GM20431 (cell line): ENCODE data around the gene CEP170.

Experiments
- in situ Hi-C: fragments of 300-500 bp; cut with MseI, MboI; formaldehyde crosslinking; loops from one replicate; pipeline ENCODE4 v1.15.0; 2020; ENCODE audit warnings: low sequenced_read_pairs; ENCODE audit not compliant: unreplicated experiment

CEP170 gene

GRCh38 chr1:243268751-243269460, 13.8 kb upstream of the CEP170 start:
- in situ Hi-C loops = no loop called here

DNA sequence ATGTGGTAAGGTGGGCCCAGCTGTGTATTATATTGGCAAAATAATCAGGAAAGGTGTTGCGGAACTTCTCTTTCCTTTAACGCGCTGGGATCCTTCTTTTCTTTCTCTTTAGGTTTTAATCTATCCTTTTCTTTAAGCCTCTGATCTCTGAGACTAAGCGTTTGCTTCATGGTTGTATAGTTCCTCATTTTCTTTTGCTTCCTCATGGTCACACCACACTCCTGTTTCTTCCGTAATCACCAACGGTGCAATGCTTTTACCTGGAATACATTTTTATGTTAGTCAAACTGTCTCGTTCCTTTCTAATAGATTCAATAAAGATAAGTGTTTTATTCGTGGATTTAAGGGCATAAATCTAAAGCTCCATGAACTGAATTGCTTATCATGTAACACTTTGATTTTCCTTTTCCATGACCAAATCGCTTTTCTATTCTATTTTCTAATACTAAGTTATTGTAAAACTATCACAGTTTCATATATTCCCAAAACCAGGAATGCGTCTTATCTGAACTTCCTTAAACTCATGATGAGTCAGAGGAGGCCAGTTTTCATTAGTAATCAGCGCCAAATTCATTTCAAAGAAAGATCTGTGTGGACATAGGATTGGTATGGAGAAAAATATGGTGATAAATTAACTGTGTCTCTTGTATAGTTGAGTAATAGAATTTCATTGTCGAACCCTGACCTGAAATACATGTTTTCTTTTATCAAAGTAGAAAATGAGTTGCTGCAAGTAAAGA, 13.0 kb upstream of the CEP170 start:
- in situ Hi-C loops = no loop called here

- in situ Hi-C loops = no loop called here
These were observed 12.4 kb upstream of the CEP170 start for GRCh38 chr1:243267471-243267880.

DNA sequence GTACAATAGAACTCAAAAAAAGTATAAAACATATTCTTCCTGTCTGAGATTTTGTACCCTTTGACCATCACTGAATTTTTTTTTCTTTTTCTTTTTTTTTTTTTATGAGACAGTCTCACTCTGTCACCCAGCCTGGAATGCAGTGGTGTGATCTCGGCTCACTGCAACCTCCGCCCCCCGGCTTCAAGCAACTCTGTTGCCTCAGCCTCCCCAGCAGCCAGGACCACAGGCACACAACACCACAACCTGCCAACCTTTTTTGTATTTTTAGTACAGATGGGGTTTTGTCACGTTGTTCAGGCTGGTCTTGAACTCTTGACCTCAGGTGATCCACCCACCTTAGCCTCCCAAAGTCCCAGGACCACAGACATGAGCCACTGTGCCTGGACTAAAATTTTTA, 11.2 kb upstream of the CEP170 start:
- in situ Hi-C loops = no loop called here

DNA sequence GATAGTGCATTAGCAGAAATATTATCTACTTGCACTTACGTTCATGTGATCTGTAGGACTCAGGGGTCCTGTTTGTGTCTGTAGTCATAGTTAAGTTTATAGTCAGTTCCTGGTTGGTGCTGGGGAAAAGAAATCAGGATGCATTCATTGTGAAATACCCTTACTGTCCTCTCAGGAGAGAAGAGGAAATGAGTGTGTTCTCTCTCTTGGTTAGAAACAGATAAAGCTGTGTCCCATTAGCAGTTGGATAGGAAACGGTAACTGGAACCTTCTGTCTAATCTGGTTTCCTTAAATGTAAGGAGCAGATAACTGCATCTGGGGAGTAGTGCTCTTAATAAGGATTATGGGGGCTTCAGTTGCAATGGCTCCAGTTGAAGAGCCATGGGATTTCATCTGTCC, 9.6 kb upstream of the CEP170 start:
- in situ Hi-C loops = no loop called here

DNA sequence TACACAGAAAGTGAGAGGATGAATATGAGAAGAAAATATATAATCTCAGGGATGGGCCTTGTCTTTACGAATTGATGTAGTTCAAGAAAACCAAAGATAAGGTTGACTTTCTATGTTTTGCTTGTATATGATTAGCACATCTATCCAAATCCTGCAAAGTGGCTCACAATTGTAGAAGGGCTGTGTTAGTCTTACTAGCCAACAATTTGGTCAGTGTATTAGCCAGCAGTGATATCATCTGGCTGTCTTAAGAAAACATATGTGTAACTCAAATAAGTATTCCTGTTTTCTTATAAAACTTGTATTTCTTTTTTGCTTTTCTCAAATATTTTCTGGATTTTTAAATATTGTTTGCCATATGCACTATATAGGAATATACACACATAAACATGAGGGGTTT, 6.3 kb upstream of the CEP170 start:
- in situ Hi-C loops = no loop called here

DNA sequence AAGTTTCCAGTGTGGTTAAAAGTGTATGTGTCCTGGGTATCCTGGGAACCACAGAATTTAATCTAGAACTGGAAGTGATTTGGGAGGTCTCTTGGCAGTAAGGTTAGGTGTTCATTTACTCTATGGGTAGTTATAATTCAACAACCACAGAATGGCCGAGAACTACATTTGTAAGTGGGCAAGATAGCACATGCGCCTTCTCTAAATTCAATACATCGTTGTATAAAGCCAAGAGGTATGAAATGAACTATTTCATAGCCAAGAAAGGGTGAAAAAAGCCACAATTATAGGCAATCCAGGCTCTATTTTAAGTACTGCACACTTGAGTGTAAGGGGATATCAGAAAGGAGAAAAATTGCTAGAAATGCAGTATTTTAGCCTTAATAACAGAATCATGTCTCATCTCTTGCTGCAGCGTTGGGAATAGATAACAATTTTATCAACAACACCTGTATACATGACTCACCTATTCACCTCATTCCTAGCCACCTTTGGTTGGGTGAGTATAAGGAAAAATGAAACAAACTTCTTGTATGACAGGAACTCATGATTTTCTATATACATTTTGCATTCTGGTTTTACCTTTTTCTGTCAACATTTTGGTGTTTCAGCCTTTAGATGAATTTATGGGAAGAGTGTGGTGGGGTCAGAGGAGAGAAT, 5.3 kb upstream of the CEP170 start:
- in situ Hi-C loops = no loop called here

- in situ Hi-C loops = no loop called here
These were observed 3.6 kb upstream of the CEP170 start for GRCh38 chr1:243258731-243259130.

DNA sequence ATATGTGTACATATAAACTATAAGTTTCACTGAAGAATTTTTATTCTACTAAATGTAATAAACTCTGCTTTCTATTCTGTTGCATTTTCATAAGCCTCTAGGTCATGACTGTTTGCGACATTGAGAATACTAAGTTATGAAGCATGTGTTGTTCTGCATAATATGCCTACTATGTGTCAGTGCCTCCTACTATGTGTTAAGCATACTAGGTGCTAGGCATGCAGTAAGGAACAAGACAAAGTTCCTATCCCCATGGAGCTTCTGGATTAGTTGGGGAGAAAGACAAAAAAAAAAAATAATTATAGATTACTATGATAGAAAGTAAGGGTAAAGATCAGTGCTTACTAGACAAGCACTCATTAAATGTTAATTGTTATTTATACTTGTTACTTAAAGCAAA, 2.1 kb upstream of the CEP170 start:
- in situ Hi-C loops = no loop called here

GRCh38 chr1:243256590-243256989, 1.5 kb upstream of the CEP170 start:
- in situ Hi-C loops = no loop called here

- in situ Hi-C loops = no loop called here
These were observed 871 bp upstream of the CEP170 start, which contains the start of gene SDCCAG8 for GRCh38 chr1:243255791-243256512. SDCCAG8 (plus strand) TSS chr1:243256041; CDS start chr1:243256174, 133 bp downstream.

GRCh38 chr1:243254233-243254926, 701 bp downstream of the CEP170 start:
- in situ Hi-C loops = no loop called here

DNA sequence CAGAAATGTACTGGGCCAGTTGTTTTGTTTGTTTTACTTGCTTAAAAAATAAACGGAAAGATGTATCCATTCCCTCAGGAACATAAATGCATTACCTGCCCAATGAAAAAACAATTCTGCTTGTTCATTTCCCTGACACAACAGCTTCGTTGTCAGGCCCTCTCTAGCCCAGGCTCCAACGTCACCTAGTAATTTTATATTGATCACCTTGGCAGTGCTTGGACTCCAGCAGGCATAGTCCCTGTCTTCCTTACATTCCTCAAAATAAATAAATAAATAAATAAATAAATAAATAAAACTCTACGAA, 1.2 kb downstream of the CEP170 start:
- in situ Hi-C loops = no loop called here

GRCh38 chr1:243253211-243253925, 1.7 kb downstream of the CEP170 start:
- in situ Hi-C loops = no loop called here

DNA sequence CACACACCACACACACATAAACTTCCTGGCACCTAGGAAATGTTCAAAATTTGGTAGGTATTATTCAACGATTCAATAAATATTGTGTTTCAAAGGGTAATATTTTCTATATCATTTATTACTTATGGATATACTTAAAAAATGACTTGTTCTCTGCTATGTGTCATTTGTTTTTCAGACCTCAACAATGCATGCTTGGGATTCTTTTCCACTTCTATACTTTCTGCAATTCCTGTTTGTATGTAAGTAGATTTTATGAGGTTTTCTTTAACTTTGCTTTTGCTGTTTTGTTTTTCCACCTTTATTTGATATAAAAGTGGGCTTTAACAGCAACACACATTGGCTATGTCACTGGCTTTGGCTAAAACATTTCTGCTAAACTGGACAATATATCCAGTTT, 3.5 kb downstream of the CEP170 start:
- in situ Hi-C loops = no loop called here

DNA sequence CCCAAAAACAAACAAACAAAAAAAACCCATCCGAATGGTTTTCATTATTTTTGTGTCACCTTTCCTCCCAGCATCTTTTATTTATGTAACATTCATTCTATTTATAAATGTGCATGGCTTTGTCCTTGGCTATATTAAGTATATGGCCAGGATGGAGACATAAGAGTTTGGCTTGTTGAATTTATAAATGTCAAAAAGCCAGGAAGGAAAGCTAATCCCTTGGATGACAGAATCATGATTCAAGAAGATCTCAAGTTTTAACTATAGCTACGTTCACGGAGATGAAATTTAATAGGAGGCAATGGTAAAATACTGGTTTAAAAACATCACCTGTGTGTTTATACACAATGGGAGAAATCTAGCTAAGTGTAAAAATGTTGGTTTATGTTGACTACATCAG, 5.0 kb downstream of the CEP170 start:
- in situ Hi-C loops = no loop called here

DNA sequence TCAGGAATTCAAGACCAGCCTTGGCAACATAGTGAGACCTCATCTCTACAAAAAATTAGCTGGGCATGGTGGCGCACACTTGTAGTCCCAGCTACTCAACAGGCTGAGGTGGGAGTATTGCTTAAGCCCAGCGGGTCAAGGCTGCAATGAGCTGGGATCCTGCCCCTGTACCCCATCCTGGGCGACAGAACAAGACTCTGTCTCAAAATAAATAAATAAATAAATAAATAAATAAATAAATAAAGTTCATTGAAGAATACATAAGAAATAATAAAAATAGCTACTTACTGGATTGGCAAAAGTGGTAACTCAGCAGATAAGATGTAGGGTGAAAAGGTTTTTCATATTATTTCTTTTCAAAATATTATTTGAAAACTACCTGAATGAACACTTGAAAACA, 5.9 kb downstream of the CEP170 start:
- in situ Hi-C loops = no loop called here

DNA sequence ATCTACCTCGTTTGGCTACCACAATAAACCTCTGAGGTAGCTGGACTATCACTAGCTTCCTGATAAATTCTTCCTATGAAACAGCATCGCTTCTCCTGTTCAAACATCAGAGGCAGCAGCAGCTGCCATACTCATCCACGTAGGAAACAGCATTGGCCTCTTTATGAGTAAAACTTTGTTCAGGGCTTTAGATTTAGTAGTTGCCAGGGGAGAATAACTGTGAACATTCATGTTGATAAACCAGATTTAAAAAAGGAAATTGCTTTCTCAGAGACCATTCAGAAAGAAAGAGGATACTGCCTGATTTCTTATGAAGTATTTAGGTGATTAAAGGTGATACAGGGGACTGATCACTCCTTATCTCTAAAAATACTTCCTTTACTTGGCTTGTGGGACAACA, 7.2 kb downstream of the CEP170 start:
- in situ Hi-C loops = no loop called here

- in situ Hi-C loops = no loop called here
These were observed 8.2 kb downstream of the CEP170 start for GRCh38 chr1:243246916-243247315.

DNA sequence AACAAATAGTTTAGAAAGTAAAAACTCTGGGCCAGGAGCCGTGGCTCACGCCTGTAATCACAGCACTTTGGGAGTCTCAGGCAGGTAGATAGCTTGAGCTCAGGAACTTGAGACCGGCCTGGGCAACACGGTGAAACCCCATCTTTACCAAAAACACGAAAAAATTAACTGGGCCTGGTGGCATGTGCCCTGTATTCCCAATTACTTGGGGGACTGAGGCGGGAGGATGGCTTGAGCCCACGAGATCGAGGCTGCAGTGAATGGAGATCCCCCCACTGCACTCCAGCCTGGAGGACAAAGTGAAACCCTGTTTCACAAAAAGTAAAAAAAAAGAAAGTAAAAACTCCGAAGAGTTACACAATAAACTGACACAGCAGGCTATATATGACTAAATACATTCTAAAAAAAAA, 10.6 kb downstream of the CEP170 start:
- in situ Hi-C loops = no loop called here
